Small intestine (tissue), 7 donors: ENCODE measurements around the gene DYRK1A. TPM values are rescaled to one million over a fixed set of nuclear protein-coding genes. Genes with fewer than 3 reads are reported as not detected.

Experiments
- DNase-seq, 2 donors: peaks; one replicate each; pipeline versions ENCODE4 v3.0.0 to v3.0.0-alpha.2; 2013
- FAIRE-seq: peaks from 2 replicates; lab custom pipeline; 2012; peaks lifted over from hg19 to GRCh38; lab: Jason Lieb, UNC
- H3K27ac ChIP-seq, 3 donors: one replicate each; pipeline ENCODE4 v1.5.1; 2013; ENCODE audit warnings: low read length in 2 of 3, mild to moderate bottlenecking in 2 of 3, control low read depth in 1 of 3, inconsistent platforms in 1 of 3, low read depth in 1 of 3, moderate library complexity in 1 of 3
- H3K27me3 ChIP-seq, 3 donors: one replicate each; pipeline ENCODE4 v1.6.1; 2013; ENCODE audit warnings: low read length in 3 of 3, inconsistent platforms in 1 of 3; ENCODE audit not compliant: control insufficient read depth in 3 of 3, insufficient read depth in 3 of 3
- H3K36me3 ChIP-seq, 3 donors: one replicate each; pipeline ENCODE4 v1.6.1; 2013; ENCODE audit warnings: low read length in 3 of 3, inconsistent platforms in 1 of 3, low read depth in 1 of 3, mild to moderate bottlenecking in 1 of 3, moderate library complexity in 1 of 3; ENCODE audit not compliant: control insufficient read depth in 3 of 3, insufficient read depth in 2 of 3
- H3K4me1 ChIP-seq, 3 donors: one replicate each; pipeline ENCODE4 v1.6.1; 2013; ENCODE audit warnings: low read length in 2 of 3, inconsistent platforms in 1 of 3, low read depth in 1 of 3, mild to moderate bottlenecking in 1 of 3, moderate library complexity in 1 of 3; ENCODE audit not compliant: control insufficient read depth in 3 of 3, insufficient read depth in 2 of 3
- H3K4me3 ChIP-seq, 3 donors: one replicate each; pipeline ENCODE4 v1.5.1; 2013; ENCODE audit warnings: low read length in 3 of 3, control low read depth in 1 of 3, inconsistent platforms in 1 of 3, low read depth in 1 of 3, mild to moderate bottlenecking in 1 of 3, moderate library complexity in 1 of 3
- H3K9me3 ChIP-seq, 2 donors: one replicate each; pipeline ENCODE4 v1.6.1; 2013; ENCODE audit warnings: low read depth in 1 of 2, low read length in 1 of 2; ENCODE audit not compliant: control insufficient read depth in 2 of 2, insufficient read depth in 1 of 2
- WGBS, 3 donors: extraction: QIAGEN DNeasy Blood & Tissue Kit; methylation state at CpG; one replicate each; pipeline ENCODE4 v1.1.7; 2013; 5-methylcytosine and 5-hydroxymethylcytosine counted together
- polyA plus RNA-seq, 4 donors: library from polyadenylated mRNA; stranded (reverse) in 3 of 4; unstranded in 1 of 4; fragments of 200-250 nt in 3 of 4; fragments of 120-200 nt in 1 of 4; gene quantifications; one replicate each; pipeline versions ENCODE4 v1.2.1 to v1.2.3, GENCODE V29; 2013
- donor health status: healthy with polysubstance abuse.
- donor health status: control.
- donor health status: control.
- donor health status: Bipolar disorder and iron deficiency.
- donor health status: healthy.

Gene DYRK1A
- polyA plus RNA-seq, 4 donors: 10.5 to 50.5 (median 17.1) TPM

GRCh38 chr21:37554661-37555379 lies 188.2 kb downstream of the DYRK1A start:
- Histone ChIP-seq H3K36me3 (no peaks in the 10 kb centered on the region), H3K4me1 (peaks cover 0 to 18% (median 0%) of the 10 kb centered on the region in 3 donors), H3K27me3 (no peaks in the 10 kb centered on the region), H3K9me3 (no peaks in the 10 kb centered on the region), H3K27ac (no peak overlapping the region), H3K4me3 (no peak overlapping the region)
- DNase-seq (no peak), FAIRE-seq (no peak)
- WGBS, 3 donors: 84 to 87% (median 85%) methylated on average over 15 of the region's 15 CpGs

- Histone ChIP-seq H3K27ac (no peak overlapping the region), H3K27me3 (no peaks in the 10 kb centered on the region), H3K4me1 (peaks cover 0 to 16% (median 0%) of the 10 kb centered on the region in 3 donors), H3K36me3 (no peaks in the 10 kb centered on the region), H3K9me3 (no peaks in the 10 kb centered on the region), H3K4me3 (no peak overlapping the region)
- FAIRE-seq (no peak), DNase-seq (peak in 1 of 2 donors; percentile 19)
- WGBS, 3 donors: 60 to 75% (median 69%) methylated on average over 15 of the region's 15 CpGs
These were observed 189.2 kb downstream of the DYRK1A start for GRCh38 chr21:37555672-37556261.

- Histone ChIP-seq H3K4me3 (no peak overlapping the region), H3K27ac (no peak overlapping the region), H3K9me3 (peaks cover 0 to 11% of the 10 kb centered on the region in 2 donors), H3K4me1 (peaks cover 0 to 3% (median 0%) of the 10 kb centered on the region in 3 donors), H3K36me3 (no peaks in the 10 kb centered on the region), H3K27me3 (no peaks in the 10 kb centered on the region)
- DNase-seq (no peak), FAIRE-seq (no peak)
- WGBS, 3 donors: 69 to 72% (median 70%) methylated on average over 8 of the region's 8 CpGs
These were observed 190.8 kb downstream of the DYRK1A start for GRCh38 chr21:37557261-37557950.

GRCh38 chr21:37558676-37559211 lies 192.2 kb downstream of the DYRK1A start:
- WGBS, 3 donors: 89 to 93% (median 90%) methylated on average over 8 of the region's 8 CpGs
- Histone ChIP-seq H3K27me3 (no peaks in the 10 kb centered on the region), H3K27ac (no peak overlapping the region), H3K4me1 (peaks cover 2 to 6% (median 3%) of the 10 kb centered on the region in 3 donors), H3K9me3 (peaks cover 0 to 18% of the 10 kb centered on the region in 2 donors), H3K36me3 (no peaks in the 10 kb centered on the region), H3K4me3 (no peak overlapping the region)
- no peak for DNase-seq
- no peak for FAIRE-seq

GRCh38 chr21:37560385-37560784 lies 193.8 kb downstream of the DYRK1A start:
- H3K27me3 ChIP-seq: no peaks in the 10 kb centered on the region
- peaks cover 0 to 18% of the 10 kb centered on the region in 2 donors for H3K9me3 ChIP-seq
- no peak overlapping the region for H3K4me3 ChIP-seq
- FAIRE-seq (no peak), DNase-seq (no peak)
- WGBS, 3 donors: 85 to 90% (median 90%) methylated on average over 5 of the region's 5 CpGs
- H3K36me3 ChIP-seq: no peaks in the 10 kb centered on the region
- peaks cover 2 to 8% (median 7%) of the 10 kb centered on the region in 3 donors for H3K4me1 ChIP-seq
- H3K27ac ChIP-seq: no peak overlapping the region

GRCh38 chr21:37561506-37561905 lies 194.9 kb downstream of the DYRK1A start:
- H3K4me3 ChIP-seq: no peak overlapping the region
- H3K4me1 ChIP-seq: peaks cover 2 to 12% (median 7%) of the 10 kb centered on the region in 3 donors
- 88 to 94% (median 90%) methylated on average over 7 of the region's 7 CpGs for WGBS, 3 donors
- H3K27ac ChIP-seq: no peak overlapping the region
- peaks cover 0 to 18% of the 10 kb centered on the region in 2 donors for H3K9me3 ChIP-seq
- FAIRE-seq (no peak), DNase-seq (no peak)
- H3K27me3 ChIP-seq: no peaks in the 10 kb centered on the region
- no peaks in the 10 kb centered on the region for H3K36me3 ChIP-seq

- Histone ChIP-seq H3K4me3 (no peak overlapping the region), H3K9me3 (peaks cover 0 to 18% of the 10 kb centered on the region in 2 donors), H3K27ac (no peak overlapping the region), H3K4me1 (peaks cover 2 to 12% (median 7%) of the 10 kb centered on the region in 3 donors), H3K36me3 (no peaks in the 10 kb centered on the region), H3K27me3 (no peaks in the 10 kb centered on the region)
- FAIRE-seq: no peak
- DNase-seq: no peak
- WGBS, 3 donors: 90 to 96% (median 94%) methylated on average over 11 of the region's 11 CpGs
These were observed 195.7 kb downstream of the DYRK1A start for GRCh38 chr21:37561941-37562919.
